ENCODE data around the gene TMPRSS6.

The TMPRSS6 gene

GRCh38 chr22:37147186-37147990 lies 37.9 kb upstream of the TMPRSS6 start:
- Histone ChIP-seq H3K27ac (ENCODE audit: low read length) (no peak overlapping the region), H3K79me2 (ENCODE audit: low read length) (no peaks in the 10 kb centered on the region), H3K36me3 (replicated peaks; ENCODE audit: low read depth, low read length) (no peaks in the 10 kb centered on the region), H3K4me1 (ENCODE audit: low read length) (peaks cover 32% of the 10 kb centered on the region), H4K20me1 (ENCODE audit: insufficient read depth, low read length) (no peaks in the 10 kb centered on the region), H2AFZ (ENCODE audit: low read depth, low read length) (no peak overlapping the region), H3K9me3 (ENCODE audit: insufficient read depth, low read length) (peaks cover 5% of the 10 kb centered on the region; the same call in 1 of the 2 replicates), H3K27me3 (ENCODE audit: low read depth, low read length) (peaks cover 17% of the 10 kb centered on the region), H3K4me3 (ENCODE audit: low read length) (no peak overlapping the region), H3K9ac (ENCODE audit: low read length) (no peak overlapping the region), H3K4me2 (ENCODE audit: low read length) (no peak overlapping the region)
- no peak for TF ChIP-seq CTCF (IDR thresholded peaks at IDR 0.05; ENCODE audit: low read depth, low read length)

GRCh38 chr22:37146507-37147180 lies 37.1 kb upstream of the TMPRSS6 start:
- H3K4me2 ChIP-seq (ENCODE audit: low read length) = no peak overlapping the region
- H3K9me3 ChIP-seq (ENCODE audit: insufficient read depth, low read length) = peaks cover 5% of the 10 kb centered on the region; the same call in 1 of the 2 replicates
- peaks cover 29% of the 10 kb centered on the region for H3K4me1 ChIP-seq (ENCODE audit: low read length)
- TF ChIP-seq CTCF (IDR thresholded peaks at IDR 0.05; ENCODE audit: low read depth, low read length) (no peak), EZH2phosphoT487 (IDR thresholded peaks at IDR 0.05; ENCODE audit: low read depth) (no peak)
- H3K4me3 ChIP-seq (ENCODE audit: low read length) = no peak overlapping the region
- no peaks in the 10 kb centered on the region for H3K36me3 ChIP-seq (replicated peaks; ENCODE audit: low read depth, low read length)
- no peak overlapping the region for H2AFZ ChIP-seq (ENCODE audit: low read depth, low read length)
- H3K9ac ChIP-seq (ENCODE audit: low read length) = no peak overlapping the region
- H3K27ac ChIP-seq (ENCODE audit: low read length) = no peak overlapping the region
- H3K27me3 ChIP-seq (ENCODE audit: low read depth, low read length) = peaks cover 10% of the 10 kb centered on the region
- no peaks in the 10 kb centered on the region for H3K79me2 ChIP-seq (ENCODE audit: low read length)
- H4K20me1 ChIP-seq (ENCODE audit: insufficient read depth, low read length) = no peaks in the 10 kb centered on the region

GRCh38 chr22:37146051-37146385 lies 36.5 kb upstream of the TMPRSS6 start:
- Histone ChIP-seq H3K27me3 (ENCODE audit: low read depth, low read length) (0 out of 2 replicates have a peak, but pooled peaks cover 4% of the 10 kb centered on the region), H3K4me1 (ENCODE audit: low read length) (peaks cover 29% of the 10 kb centered on the region), H3K9me3 (ENCODE audit: insufficient read depth, low read length) (peaks cover 4% of the 10 kb centered on the region; the same call in 1 of the 2 replicates), H3K9ac (ENCODE audit: low read length) (no peak overlapping the region), H4K20me1 (ENCODE audit: insufficient read depth, low read length) (no peaks in the 10 kb centered on the region), H3K27ac (ENCODE audit: low read length) (no peak overlapping the region), H2AFZ (ENCODE audit: low read depth, low read length) (no peak overlapping the region), H3K4me3 (ENCODE audit: low read length) (no peak overlapping the region), H3K79me2 (ENCODE audit: low read length) (no peaks in the 10 kb centered on the region), H3K4me2 (ENCODE audit: low read length) (no peak overlapping the region), H3K36me3 (replicated peaks; ENCODE audit: low read depth, low read length) (no peaks in the 10 kb centered on the region)
- TF ChIP-seq CTCF (IDR thresholded peaks at IDR 0.05; ENCODE audit: low read depth, low read length) = no peak
- TF ChIP-seq EZH2phosphoT487 (IDR thresholded peaks at IDR 0.05; ENCODE audit: low read depth) = no peak
